IgD-negative memory B cell (primary cell): ENCODE results near the gene LMAN1L. TPM values are rescaled to one million over a fixed set of nuclear protein-coding genes. Genes with fewer than 3 reads are reported as not detected.

Experiments used
- H3K27ac Mint-ChIP-seq, 3 donors: one replicate each; pipeline ENCODE4 v1.8.0; 2020 to 2022; ENCODE audit warnings: mild to moderate bottlenecking in 3 of 3, mixed read lengths in 3 of 3, moderate library complexity in 1 of 3
- H3K27me3 Mint-ChIP-seq: one replicate; pipeline ENCODE4 v1.8.0; 2021; ENCODE audit warnings: mixed read lengths
- H3K36me3 Mint-ChIP-seq: one replicate; pipeline ENCODE4 v1.8.0; 2020; ENCODE audit warnings: mild to moderate bottlenecking, mixed read lengths
- H3K4me1 Mint-ChIP-seq, 3 donors: one replicate each; pipeline ENCODE4 v1.8.0; 2020 to 2022; ENCODE audit warnings: mixed read lengths in 3 of 3, mild to moderate bottlenecking in 1 of 3
- H3K4me3 Mint-ChIP-seq, 4 donors: one replicate each; pipeline ENCODE4 v1.8.0; 2020 to 2022; ENCODE audit warnings: mild to moderate bottlenecking in 4 of 4, mixed read lengths in 4 of 4, moderate library complexity in 3 of 4
- H3K9me3 Mint-ChIP-seq, 3 donors: one replicate each; pipeline ENCODE4 v1.8.0; 2020 to 2021; ENCODE audit warnings: mixed read lengths in 3 of 3, mild to moderate bottlenecking in 1 of 3
- polyA plus RNA-seq: library from polyadenylated mRNA; unstranded; fragments of 300-500 nt; fragmentation: Illumina TruSeq; gene quantifications from one replicate; pipeline ENCODE4 v1.2.3, GENCODE V29; 2021

Gene LMAN1L
- polyA plus RNA-seq, 1 donor from 2014 or later, result not detected

- H3K27me3 Mint-ChIP-seq, result no peaks in the 10 kb centered on the region
- H3K4me1 Mint-ChIP-seq, result peaks cover 31 to 37% (median 36%) of the 10 kb centered on the region in 3 donors
- H3K36me3 Mint-ChIP-seq, result peaks cover 4% of the 10 kb centered on the region
- H3K4me3 Mint-ChIP-seq, result peak overlapping the region; percentile 89 to 98 (median 96)
- H3K27ac Mint-ChIP-seq, result peak overlapping the region; percentile 75 to 97 (median 95)
- peaks cover 0 to 2% (median 0%) of the 10 kb centered on the region in 3 donors for H3K9me3 Mint-ChIP-seq
Measured at GRCh38 chr15:74872702-74873035, 60.0 kb downstream of the LMAN1L start.

- Mint-ChIP-seq H3K36me3 (peaks cover 3% of the 10 kb centered on the region), H3K27ac (peak within 1 kb of the TSS; percentile 75 to 97 (median 95)), H3K4me3 (peak within 1 kb of the TSS; percentile 89 to 98 (median 96)), H3K27me3 (no peaks in the 10 kb centered on the region), H3K4me1 (peaks cover 28 to 32% (median 30%) of the 10 kb centered on the region in 3 donors), H3K9me3 (peaks cover 0 to under 1% (median 0%) of the 10 kb centered on the region in 3 donors)
Measured at GRCh38 chr15:74873036-74873755, 60.6 kb downstream of the LMAN1L start, which contains the start of gene SCAMP2. Gene SCAMP2 (minus strand): TSS chr15:74873365. CDS start chr15:74873255, 110 bp downstream.

- H3K27ac Mint-ChIP-seq, result peak overlapping the region in 2 of 3 donors; percentile 75 to 85
- no peaks in the 10 kb centered on the region for H3K9me3 Mint-ChIP-seq
- H3K4me1 Mint-ChIP-seq, result peaks cover 26 to 27% (median 27%) of the 10 kb centered on the region in 3 donors
- H3K27me3 Mint-ChIP-seq, result no peaks in the 10 kb centered on the region
- no peaks in the 10 kb centered on the region for H3K36me3 Mint-ChIP-seq
- H3K4me3 Mint-ChIP-seq, result peak overlapping the region; percentile 89 to 98 (median 96)
Measured at GRCh38 chr15:74873756-74874424, 61.3 kb downstream of the LMAN1L start.

Other genes starting within 250 kb of the LMAN1L start
- gene CLK3, start 197.0 kb upstream of the LMAN1L start, polyA plus RNA-seq, result 86.2 TPM
- 18.5 TPM for gene EDC3, start 116.8 kb upstream of the LMAN1L start, polyA plus RNA-seq
- not detected for gene CYP1A1, start 87.3 kb upstream of the LMAN1L start, polyA plus RNA-seq
- not detected for gene CYP1A2, start 64.0 kb upstream of the LMAN1L start, polyA plus RNA-seq
- 214 TPM for gene CSK, start 30.8 kb upstream of the LMAN1L start, polyA plus RNA-seq
- not detected for gene CPLX3, start 13.8 kb downstream of the LMAN1L start, polyA plus RNA-seq
- gene ULK3, start 30.3 kb downstream of the LMAN1L start, polyA plus RNA-seq, result 25.2 TPM
- gene SCAMP2, start 60.5 kb downstream of the LMAN1L start, polyA plus RNA-seq, result 157 TPM
- gene MPI, start 77.2 kb downstream of the LMAN1L start, polyA plus RNA-seq, result 43.0 TPM
- 42.7 TPM for gene FAM219B, start 94.0 kb downstream of the LMAN1L start, polyA plus RNA-seq
- gene COX5A, start 125.2 kb downstream of the LMAN1L start, polyA plus RNA-seq, result 325 TPM
- gene RPP25, start 143.9 kb downstream of the LMAN1L start, polyA plus RNA-seq, result 4.9 TPM
- gene SCAMP5, start 182.7 kb downstream of the LMAN1L start, polyA plus RNA-seq, result 0.24 TPM
- gene PPCDC, start 210.8 kb downstream of the LMAN1L start, polyA plus RNA-seq, result 12.6 TPM